HCT116 (cell line): Measurements from ENCODE around the gene DDX28. TPM values are rescaled to one million over a fixed set of nuclear protein-coding genes. Genes with fewer than 3 reads are reported as not detected.

Experiments
- ATAC-seq: fragments of 200-7000 bp; cut with Tn5 transposase; 2 replicates; pipeline ENCODE4 v1.9.1; 2020; ENCODE audit warnings: mild to moderate bottlenecking, moderate library complexity
- BruUV-seq: library from RNA; stranded (reverse); fragments of 400-500 nt; replicated peaks from 2 replicates; lab custom pipeline; 2021; lab: Mats Ljungman, UMichigan
- CTCF ChIA-PET: fragments of 300-600 bp; sonication (Branson Sonifier 250); formaldehyde crosslinking; loops from one replicate; lab custom pipeline; 2021; ENCODE audit warnings: antibody characterized with exemption; lab: Charles Lee
- POLR2A ChIA-PET: fragments of 300-600, 350-600 bp; sonication (Branson Sonifier 250); formaldehyde crosslinking; loops from one replicate; lab custom pipeline; 2021; ENCODE audit warnings: antibody characterized with exemption; lab: Charles Lee
- RAD21 ChIA-PET, 2 experiments: fragments of 300-600 bp; sonication (Branson Sonifier 250); formaldehyde crosslinking; loops; one replicate each; lab custom pipeline; 2023; ENCODE audit warnings: low total read pairs in 2 of 2; ENCODE audit not compliant: uncharacterized antibody in 2 of 2, unreplicated experiment in 2 of 2, low non-redundant PET in 1 of 2; lab: Charles Lee
- DNase-seq: peaks from one replicate; pipeline ENCODE4 v3.0.0-alpha.2; 2010; ENCODE audit warnings: low read depth, low spot score
- H2AFZ ChIP-seq: fragments of 200-600 bp; shearing (Covaris generic), sonication (generic); 2 replicates; pipeline ENCODE4 v1.6.1; 2017; ENCODE audit warnings: low read depth, mixed run types, mixed read lengths, antibody characterized with exemption, low read length; ENCODE audit not compliant: poor library complexity, severe bottlenecking
- H3K27ac ChIP-seq: 2 replicates; pipeline ENCODE4 v1.5.1; 2012; ENCODE audit warnings: low read depth, low read length
- H3K27me3 ChIP-seq: fragments of 200-600 bp; sonication (generic); 2 replicates; pipeline ENCODE4 v1.6.1; 2016; ENCODE audit warnings: mixed run types, low read length, mixed read lengths; ENCODE audit not compliant: insufficient read depth
- H3K36me3 ChIP-seq, 2 experiments: fragments of 200-500 bp in 1 of 2; fragments of 200-600 bp in 1 of 2; sonication (Bioruptor generic) in 1 of 2; sonication (generic) in 1 of 2; 2 replicates each; pipeline versions ENCODE4 v1.5.1 to v1.6.1; 2014 to 2016; ENCODE audit warnings: low read length in 2 of 2, inconsistent platforms in 1 of 2, mixed read lengths in 1 of 2, mixed run types in 1 of 2; ENCODE audit not compliant: insufficient read depth in 2 of 2, control insufficient read depth in 1 of 2
- H3K4me1 ChIP-seq, 2 experiments: fragments of 200-600 bp in 1 of 2; sonication (generic) in 1 of 2; 2 replicates each; pipeline versions ENCODE4 v1.5.1 to v1.6.1; 2012 to 2017; ENCODE audit warnings: low read length in 2 of 2, inconsistent platforms in 1 of 2, mild to moderate bottlenecking in 1 of 2, mixed read lengths in 1 of 2, mixed run types in 1 of 2, moderate library complexity in 1 of 2; ENCODE audit not compliant: insufficient read depth in 2 of 2, control insufficient read depth in 1 of 2
- H3K4me2 ChIP-seq: fragments of 200-600 bp; sonication (generic); 2 replicates; pipeline ENCODE4 v1.6.1; 2017; ENCODE audit warnings: mixed run types, low read length, mixed read lengths
- H3K4me3 ChIP-seq, 2 experiments: fragments of 200-600 bp in 1 of 2; sonication (generic) in 1 of 2; replicated peaks in 1 of 2; 2 replicates each; pipeline ENCODE4 v1.5.1; 2011 to 2016; ENCODE audit warnings: low read length in 2 of 2, control low read depth in 1 of 2, low read depth in 1 of 2, mild to moderate bottlenecking in 1 of 2, mixed read lengths in 1 of 2, mixed run types in 1 of 2
- H3K79me2 ChIP-seq: fragments of 200-600 bp; sonication (generic); 2 replicates; pipeline ENCODE4 v1.6.1; 2017; ENCODE audit warnings: mild to moderate bottlenecking, mixed run types, low read length, moderate library complexity, mixed read lengths; ENCODE audit not compliant: insufficient read depth
- H3K9ac ChIP-seq: fragments of 200-600 bp; sonication (generic); 2 replicates; pipeline ENCODE4 v1.6.1; 2016; ENCODE audit warnings: low read length, mixed read lengths
- H3K9me2 ChIP-seq: fragments of 200-600 bp; sonication (generic), shearing (Covaris generic); 2 replicates; pipeline ENCODE4 v1.6.1; 2017; ENCODE audit warnings: mixed run types, mild to moderate bottlenecking, moderate library complexity; ENCODE audit not compliant: insufficient read depth
- H3K9me3 ChIP-seq, 2 experiments: fragments of 200-500 bp in 1 of 2; fragments of 200-600 bp in 1 of 2; sonication (Bioruptor generic) in 1 of 2; sonication (generic) in 1 of 2; 2 replicates each; pipeline ENCODE4 v1.6.1; 2014 to 2017; ENCODE audit warnings: low read length in 2 of 2, mixed read lengths in 2 of 2, inconsistent platforms in 1 of 2, low read depth in 1 of 2, mild to moderate bottlenecking in 1 of 2, mixed run types in 1 of 2, moderate library complexity in 1 of 2; ENCODE audit not compliant: control insufficient read depth in 1 of 2, insufficient read depth in 1 of 2
- H4K20me1 ChIP-seq: fragments of 200-600 bp; sonication (generic), shearing (Covaris generic); 2 replicates; pipeline ENCODE4 v1.6.1; 2017; ENCODE audit warnings: mixed run types, mild to moderate bottlenecking, moderate library complexity; ENCODE audit not compliant: insufficient read depth
- CBX3 ChIP-seq: IDR thresholded peaks from 2 replicates; pipeline ENCODE4 v1.6.1; 2012; ENCODE audit warnings: low read depth
- EZH2 ChIP-seq: fragments of 200-600 bp; sonication (generic); IDR thresholded peaks from 2 replicates; pipeline ENCODE4 v1.6.1; 2017; ENCODE audit warnings: antibody characterized with exemption, mixed run types
- EZH2phosphoT487 ChIP-seq: fragments of 200-600 bp; IDR thresholded peaks from 2 replicates; pipeline ENCODE4 v1.6.1; 2018; ENCODE audit warnings: antibody characterized with exemption, borderline replicate concordance
- FOSL1 ChIP-seq: IDR thresholded peaks from 2 replicates; pipeline ENCODE4 v1.6.1; 2012; ENCODE audit warnings: low read depth
- POLR2A ChIP-seq: IDR thresholded peaks from 2 replicates; pipeline ENCODE4 v1.7.0; 2011; ENCODE audit warnings: borderline replicate concordance; ENCODE audit not compliant: insufficient read depth, insufficient read length; ENCODE audit errors: extremely low read depth
- POLR2AphosphoS5 ChIP-seq: IDR thresholded peaks from 2 replicates; pipeline ENCODE4 v1.6.1; 2011; ENCODE audit warnings: mild to moderate bottlenecking, low read depth, low read length, moderate library complexity
- RAD21 ChIP-seq: IDR thresholded peaks from 2 replicates; pipeline ENCODE4 v1.6.1; 2012; ENCODE audit warnings: low read depth, mild to moderate bottlenecking
- SIN3A ChIP-seq: IDR thresholded peaks from 2 replicates; pipeline ENCODE4 v1.6.1; 2012; ENCODE audit warnings: low read depth
- SP1 ChIP-seq: IDR thresholded peaks from 2 replicates; pipeline ENCODE4 v1.6.1; 2012; ENCODE audit warnings: low read depth
- TCF7L2 ChIP-seq: IDR thresholded peaks from 2 replicates; pipeline ENCODE4 v1.7.0; 2011; ENCODE audit warnings: borderline replicate concordance, inconsistent platforms; ENCODE audit not compliant: insufficient read depth, insufficient read length; ENCODE audit errors: extremely low read depth
- ZFX ChIP-seq: fragments of 450-650 bp; IDR thresholded peaks from 2 replicates; pipeline ENCODE4 v1.6.1; 2017
- intact Hi-C: fragments of 100-400 bp; cut with micrococcal nuclease; formaldehyde crosslinking; loops from 2 replicates; pipeline ENCODE4 v1.10.0; 2022
- total RNA-seq: library from RNA; stranded (reverse); gene quantifications from one replicate; pipeline ENCODE4 v1.2.1, GENCODE V29; 2021; ENCODE audit not compliant: unreplicated experiment
- TF ChIP-seq, protein P1 (sequence below): IDR thresholded peaks from 2 replicates; pipeline ENCODE4 v1.6.1; 2012; ENCODE audit warnings: low read depth

The DDX28 gene
- total RNA-seq, 1 experiment from 2014 or later: 13.8 TPM

DNA sequence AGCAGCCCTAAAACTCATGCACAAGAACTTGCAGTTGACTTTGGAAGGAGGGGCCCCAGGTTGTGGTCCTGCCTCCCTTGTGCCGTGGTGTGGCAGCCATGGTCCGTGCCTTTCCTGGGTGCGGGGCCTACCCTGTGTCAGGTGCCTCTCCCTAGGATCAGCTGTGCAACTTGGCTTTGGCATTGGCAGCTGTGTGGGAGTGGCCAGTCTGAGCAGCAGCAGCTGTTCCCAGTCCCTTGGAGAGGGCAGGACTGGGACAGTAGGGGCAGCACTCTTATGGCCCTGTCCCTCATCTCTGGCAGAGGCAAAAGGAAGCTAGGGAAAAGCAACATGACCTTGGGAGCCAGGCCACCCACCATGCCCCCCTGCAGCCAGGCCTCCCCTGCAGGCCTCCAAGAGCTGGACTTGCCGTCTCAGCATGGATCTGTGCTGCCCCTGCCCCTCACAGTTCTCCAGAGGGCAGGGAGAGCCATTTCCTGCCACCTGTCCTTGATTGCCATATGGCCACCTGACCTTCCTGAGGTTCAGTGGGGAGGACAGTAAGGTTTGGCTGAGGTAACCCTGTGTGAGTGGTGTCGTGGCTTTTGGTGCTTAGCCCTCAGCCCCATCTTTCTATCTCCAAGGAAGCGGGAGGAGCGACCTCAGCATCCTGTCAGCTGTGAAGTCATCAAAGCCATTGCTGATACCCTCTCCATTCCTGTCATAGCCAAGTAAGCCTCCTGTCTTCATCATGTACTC lies 46.6 kb upstream of the DDX28 start:
- POLR2A ChIA-PET: no interaction called here
- Histone ChIP-seq H3K4me1 (peaks cover 0 to 5% of the 10 kb centered on the region in 2 experiments; a peak in 1 of 4 replicates), H3K27me3 (no peaks in the 10 kb centered on the region), H3K4me3 (no peak overlapping the region), H3K27ac (no peak overlapping the region), H3K9ac (no peak overlapping the region), H3K9me2 (no peaks in the 10 kb centered on the region), H2AFZ (no peak overlapping the region), H4K20me1 (no peaks in the 10 kb centered on the region), H3K4me2 (no peak overlapping the region), H3K79me2 (no peaks in the 10 kb centered on the region), H3K9me3 (no peaks in the 10 kb centered on the region), H3K36me3 (peaks cover 16 to 29% of the 10 kb centered on the region in 2 experiments; a peak in 3 of 4 replicates)
- TF ChIP-seq SIN3A (no peak), TCF7L2 (no peak), EZH2 (no peak), RAD21 (no peak), FOSL1 (no peak), ZFX (no peak), EZH2phosphoT487 (no peak), CBX3 (no peak), POLR2AphosphoS5 (no peak), POLR2A (no peak), SP1 (no peak)
- TF ChIP-seq, protein P1, sequence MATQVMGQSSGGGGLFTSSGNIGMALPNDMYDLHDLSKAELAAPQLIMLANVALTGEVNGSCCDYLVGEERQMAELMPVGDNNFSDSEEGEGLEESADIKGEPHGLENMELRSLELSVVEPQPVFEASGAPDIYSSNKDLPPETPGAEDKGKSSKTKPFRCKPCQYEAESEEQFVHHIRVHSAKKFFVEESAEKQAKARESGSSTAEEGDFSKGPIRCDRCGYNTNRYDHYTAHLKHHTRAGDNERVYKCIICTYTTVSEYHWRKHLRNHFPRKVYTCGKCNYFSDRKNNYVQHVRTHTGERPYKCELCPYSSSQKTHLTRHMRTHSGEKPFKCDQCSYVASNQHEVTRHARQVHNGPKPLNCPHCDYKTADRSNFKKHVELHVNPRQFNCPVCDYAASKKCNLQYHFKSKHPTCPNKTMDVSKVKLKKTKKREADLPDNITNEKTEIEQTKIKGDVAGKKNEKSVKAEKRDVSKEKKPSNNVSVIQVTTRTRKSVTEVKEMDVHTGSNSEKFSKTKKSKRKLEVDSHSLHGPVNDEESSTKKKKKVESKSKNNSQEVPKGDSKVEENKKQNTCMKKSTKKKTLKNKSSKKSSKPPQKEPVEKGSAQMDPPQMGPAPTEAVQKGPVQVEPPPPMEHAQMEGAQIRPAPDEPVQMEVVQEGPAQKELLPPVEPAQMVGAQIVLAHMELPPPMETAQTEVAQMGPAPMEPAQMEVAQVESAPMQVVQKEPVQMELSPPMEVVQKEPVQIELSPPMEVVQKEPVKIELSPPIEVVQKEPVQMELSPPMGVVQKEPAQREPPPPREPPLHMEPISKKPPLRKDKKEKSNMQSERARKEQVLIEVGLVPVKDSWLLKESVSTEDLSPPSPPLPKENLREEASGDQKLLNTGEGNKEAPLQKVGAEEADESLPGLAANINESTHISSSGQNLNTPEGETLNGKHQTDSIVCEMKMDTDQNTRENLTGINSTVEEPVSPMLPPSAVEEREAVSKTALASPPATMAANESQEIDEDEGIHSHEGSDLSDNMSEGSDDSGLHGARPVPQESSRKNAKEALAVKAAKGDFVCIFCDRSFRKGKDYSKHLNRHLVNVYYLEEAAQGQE: no peak
- intact Hi-C loops: no loop called here
- RAD21 ChIA-PET: no interaction called here
- ATAC-seq (no peak), DNase-seq (no peak)
- no TSS peak for BruUV-seq
- CTCF ChIA-PET: no interaction called here
